Neutrophil (primary cell): ENCODE results near the gene SLC35E2B.
"Not testable (repeated sequence)": the region's sequence is repeated elsewhere in the genome, so short reads cannot be mapped to it uniquely, and the experiment has no call there.

Source experiments
- H3K27ac ChIP-seq: fragments of 200-600 bp; sonication (generic); 2 replicates; pipeline ENCODE4 v1.5.1; 2016; ENCODE audit warnings: mild to moderate bottlenecking, moderate library complexity
- H3K27me3 ChIP-seq: fragments of 200-600 bp; sonication (generic); 2 replicates; pipeline ENCODE4 v1.6.0; 2016; ENCODE audit warnings: mild to moderate bottlenecking
- H3K36me3 ChIP-seq: fragments of 200-600 bp; sonication (generic); 2 replicates; pipeline ENCODE4 v1.5.1; 2017
- H3K4me1 ChIP-seq, 2 experiments: fragments of 200-600 bp in 1 of 2; sonication (generic) in 1 of 2; 1 replicate in 1 of 2; 2 replicates in 1 of 2; pipeline versions ENCODE4 v1.5.1 to v1.6.1; 2013 to 2016; ENCODE audit warnings: low read depth in 1 of 2, low read length in 1 of 2, mild to moderate bottlenecking in 1 of 2, moderate library complexity in 1 of 2; ENCODE audit not compliant: control insufficient read depth in 1 of 2, insufficient read depth in 1 of 2
- H3K4me3 ChIP-seq, 2 experiments: fragments of 200-600 bp in 1 of 2; sonication (generic) in 1 of 2; 1 replicate in 1 of 2; 2 replicates in 1 of 2; pipeline ENCODE4 v1.5.1; 2013 to 2016; ENCODE audit warnings: low read depth in 1 of 2, low read length in 1 of 2, mild to moderate bottlenecking in 1 of 2, moderate library complexity in 1 of 2
- H3K9me3 ChIP-seq: fragments of 200-600 bp; sonication (generic); 2 replicates; pipeline ENCODE4 v1.5.1; 2016
- CTCF ChIP-seq: fragments of 200-600 bp; sonication (generic); IDR thresholded peaks from 2 replicates; pipeline ENCODE4 v1.5.1; 2016; ENCODE audit warnings: antibody characterized with exemption

The SLC35E2B gene

GRCh38 chr1:1726088-1726487 lies 33.5 kb upstream of the SLC35E2B start:
- peaks cover 8 to 13% of the 10 kb centered on the region in 2 experiments for H3K4me1 ChIP-seq
- H3K9me3 ChIP-seq, H3K27me3 ChIP-seq, H3K4me3 ChIP-seq, H3K27ac ChIP-seq: not testable (repeated sequence)
- H3K36me3 ChIP-seq: peaks cover 17% of the 10 kb centered on the region

- H3K9me3 ChIP-seq: not testable (repeated sequence)
Observed at GRCh38 chr1:1724035-1724864, 31.7 kb upstream of the SLC35E2B start, which contains the start of gene CDK11A. TSS of gene CDK11A (minus strand) at chr1:1724357. CDS start at chr1:1722818, 1,539 bp downstream.

GRCh38 chr1:1721201-1721600 lies 28.6 kb upstream of the SLC35E2B start:
- no peak overlapping the region for H3K4me3 ChIP-seq
- no peak for TF ChIP-seq CTCF
- H3K4me1 ChIP-seq: no peaks in the 10 kb centered on the region
- H3K36me3 ChIP-seq: peaks cover 55% of the 10 kb centered on the region
- H3K9me3 ChIP-seq: no peaks in the 10 kb centered on the region
- H3K27ac ChIP-seq: no peak overlapping the region
- H3K27me3 ChIP-seq: no peaks in the 10 kb centered on the region

More at GRCh38 chr1:1724035-1724864, 31.7 kb upstream of the SLC35E2B start, which contains the start of gene CDK11A:
- Histone ChIP-seq H3K4me1 (peaks cover 8 to 10% of the 10 kb centered on the region in 2 experiments), H3K27ac (peak within 1 kb of the TSS; percentile 94), H3K4me3 (peak within 1 kb of the TSS; percentile 68 to 71), H3K36me3 (peaks cover 29% of the 10 kb centered on the region)
- not testable (repeated sequence) for H3K27me3 ChIP-seq
- peak; percentile 59 for TF ChIP-seq CTCF

GRCh38 chr1:1715109-1715883 lies 22.7 kb upstream of the SLC35E2B start:
- H3K4me3 ChIP-seq, H3K9me3 ChIP-seq, H3K27me3 ChIP-seq, H3K4me1 ChIP-seq, H3K27ac ChIP-seq: not testable (repeated sequence)
- H3K36me3 ChIP-seq: peaks cover 59% of the 10 kb centered on the region

- not testable (repeated sequence) for H3K9me3 ChIP-seq, H3K4me3 ChIP-seq, H3K27me3 ChIP-seq, H3K27ac ChIP-seq, H3K4me1 ChIP-seq
- peaks cover 34% of the 10 kb centered on the region for H3K36me3 ChIP-seq
Observed at GRCh38 chr1:1707897-1708296, 15.3 kb upstream of the SLC35E2B start.

GRCh38 chr1:1707241-1707640 lies 14.6 kb upstream of the SLC35E2B start:
- not testable (repeated sequence) for H3K27me3 ChIP-seq, H3K27ac ChIP-seq, H3K4me1 ChIP-seq, H3K9me3 ChIP-seq, H3K4me3 ChIP-seq
- H3K36me3 ChIP-seq: peaks cover 34% of the 10 kb centered on the region

- H3K36me3 ChIP-seq: peaks cover 34% of the 10 kb centered on the region
- H3K9me3 ChIP-seq, H3K4me3 ChIP-seq, H3K27ac ChIP-seq, H3K4me1 ChIP-seq, H3K27me3 ChIP-seq: not testable (repeated sequence)
Observed at GRCh38 chr1:1705623-1706022, 13.0 kb upstream of the SLC35E2B start.

- H3K27me3 ChIP-seq, H3K9me3 ChIP-seq, H3K27ac ChIP-seq, H3K4me1 ChIP-seq, H3K4me3 ChIP-seq: not testable (repeated sequence)
- peaks cover 34% of the 10 kb centered on the region for H3K36me3 ChIP-seq
Observed at GRCh38 chr1:1704284-1704957, 11.8 kb upstream of the SLC35E2B start.
